Esophagus muscularis mucosa (tissue), 4 donors: ENCODE results near the gene CLUH. TPM values are rescaled to one million over a fixed set of nuclear protein-coding genes. Genes with fewer than 3 reads are reported as not detected.

Source experiments
- DNase-seq: peaks from one replicate; pipeline ENCODE4 v3.0.0-alpha.2; 2017; ENCODE audit errors: extremely low spot score
- H3K27ac ChIP-seq, 4 donors: fragments of 200-600 bp; sonication (generic); replicated peaks in 1 of 4; 1 replicate in 3 of 4; 2 replicates in 1 of 4; pipeline ENCODE4 v1.5.1; 2016 to 2019; ENCODE audit warnings: mild to moderate bottlenecking in 1 of 4
- H3K27me3 ChIP-seq, 4 donors: fragments of 200-600 bp; sonication (generic); one replicate each; pipeline versions ENCODE4 v1.5.1 to v1.6.0; 2016 to 2019
- H3K36me3 ChIP-seq, 4 donors: fragments of 200-600 bp; sonication (generic); one replicate each; pipeline ENCODE4 v1.5.1; 2016 to 2019
- H3K4me1 ChIP-seq, 4 donors: fragments of 200-600 bp; sonication (generic); one replicate each; pipeline ENCODE4 v1.5.1; 2016 to 2019
- H3K4me3 ChIP-seq, 4 donors: fragments of 200-600 bp; sonication (generic); 1 replicate in 2 of 4; 2 replicates in 2 of 4; pipeline ENCODE4 v1.5.1; 2016 to 2019; ENCODE audit warnings: mild to moderate bottlenecking in 4 of 4, moderate library complexity in 1 of 4
- H3K9me3 ChIP-seq, 4 donors: fragments of 200-600 bp; sonication (generic); 1 replicate in 3 of 4; 2 replicates in 1 of 4; pipeline ENCODE4 v1.5.1; 2016 to 2019
- EP300 ChIP-seq: sonication (generic); formaldehyde crosslinking; IDR thresholded peaks from one replicate; pipeline ENCODE4 v1.6.1; 2017; ENCODE audit warnings: antibody characterized with exemption
- POLR2A ChIP-seq: fragments of 450-650 bp; IDR thresholded peaks from one replicate; pipeline ENCODE4 v1.6.1; 2017; ENCODE audit warnings: antibody characterized with exemption, moderate library complexity, mild to moderate bottlenecking, low read depth
- POLR2AphosphoS5 ChIP-seq, 2 donors: sonication (generic); formaldehyde crosslinking; IDR thresholded peaks; one replicate each; pipeline ENCODE4 v1.6.1; 2017; ENCODE audit warnings: antibody characterized with exemption in 2 of 2
- WGBS: methylation state at CpG from one replicate; pipeline ENCODE4 v1.1.5; 2018; 5-methylcytosine and 5-hydroxymethylcytosine counted together
- intact Hi-C: fragments of 100-400 bp; cut with DNase I; formaldehyde crosslinking; loops from one replicate; pipeline ENCODE4 v1.15.1; 2023
- total RNA-seq, 4 donors: library from RNA; depleted of rRNA; stranded (reverse); fragments of >200 nt; gene quantifications; one replicate each; pipeline versions ENCODE4 v1.1.0 to v1.2.1, GENCODE V29; 2016
- TF ChIP-seq, protein P1 (sequence below), 3 experiments: fragments of 200-600 bp in 2 of 3; fragments of 450-650 bp in 1 of 3; sonication (generic) in 2 of 3; IDR thresholded peaks; one replicate each; pipeline ENCODE4 v1.5.1; 2017 to 2019; ENCODE audit warnings: antibody characterized with exemption in 3 of 3, mild to moderate bottlenecking in 2 of 3, moderate library complexity in 1 of 3

Gene CLUH
- total RNA-seq, 4 donors from 2014 or later: 42.8 to 92.9 (median 62.9) TPM

DNA sequence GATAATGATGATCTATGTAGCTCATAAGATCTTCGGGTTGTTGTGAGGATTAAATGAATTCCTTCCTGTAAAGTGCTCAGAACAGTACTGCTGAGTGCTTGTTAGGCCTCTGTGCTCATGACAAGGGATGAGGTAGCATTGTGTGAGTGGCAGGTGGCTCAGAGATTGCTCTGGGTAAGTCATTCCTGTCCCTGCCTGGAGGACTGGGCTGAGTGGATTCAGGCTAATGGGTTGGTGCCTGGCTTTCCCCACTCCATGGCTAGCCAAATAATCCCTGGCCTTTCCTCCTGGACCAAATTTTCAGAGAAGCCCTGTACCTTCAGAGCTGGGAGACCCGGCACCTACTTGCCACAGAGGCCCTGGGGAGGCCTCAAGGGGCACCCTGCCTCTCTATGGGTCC, 39.2 kb upstream of the CLUH start:
- TF ChIP-seq, protein P1, sequence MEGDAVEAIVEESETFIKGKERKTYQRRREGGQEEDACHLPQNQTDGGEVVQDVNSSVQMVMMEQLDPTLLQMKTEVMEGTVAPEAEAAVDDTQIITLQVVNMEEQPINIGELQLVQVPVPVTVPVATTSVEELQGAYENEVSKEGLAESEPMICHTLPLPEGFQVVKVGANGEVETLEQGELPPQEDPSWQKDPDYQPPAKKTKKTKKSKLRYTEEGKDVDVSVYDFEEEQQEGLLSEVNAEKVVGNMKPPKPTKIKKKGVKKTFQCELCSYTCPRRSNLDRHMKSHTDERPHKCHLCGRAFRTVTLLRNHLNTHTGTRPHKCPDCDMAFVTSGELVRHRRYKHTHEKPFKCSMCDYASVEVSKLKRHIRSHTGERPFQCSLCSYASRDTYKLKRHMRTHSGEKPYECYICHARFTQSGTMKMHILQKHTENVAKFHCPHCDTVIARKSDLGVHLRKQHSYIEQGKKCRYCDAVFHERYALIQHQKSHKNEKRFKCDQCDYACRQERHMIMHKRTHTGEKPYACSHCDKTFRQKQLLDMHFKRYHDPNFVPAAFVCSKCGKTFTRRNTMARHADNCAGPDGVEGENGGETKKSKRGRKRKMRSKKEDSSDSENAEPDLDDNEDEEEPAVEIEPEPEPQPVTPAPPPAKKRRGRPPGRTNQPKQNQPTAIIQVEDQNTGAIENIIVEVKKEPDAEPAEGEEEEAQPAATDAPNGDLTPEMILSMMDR (IDR thresholded peaks at IDR 0.05): no peak
- TF ChIP-seq POLR2A (no peak), POLR2AphosphoS5 (IDR thresholded peaks at IDR 0.05) (no peak), EP300 (no peak)
- Histone ChIP-seq H3K36me3 (no peaks in the 10 kb centered on the region), H3K4me3 (no peak overlapping the region), H3K27me3 (peaks cover 0 to 94% (median 23%) of the 10 kb centered on the region in 4 donors), H3K9me3 (no peaks in the 10 kb centered on the region), H3K4me1 (peaks cover under 1 to 22% (median 20%) of the 10 kb centered on the region in 4 donors), H3K27ac (no peak overlapping the region)
- intact Hi-C loops: no loop called here
- 75% methylated on average over 1 of the region's 2 CpGs for WGBS
- no peak for DNase-seq

DNA sequence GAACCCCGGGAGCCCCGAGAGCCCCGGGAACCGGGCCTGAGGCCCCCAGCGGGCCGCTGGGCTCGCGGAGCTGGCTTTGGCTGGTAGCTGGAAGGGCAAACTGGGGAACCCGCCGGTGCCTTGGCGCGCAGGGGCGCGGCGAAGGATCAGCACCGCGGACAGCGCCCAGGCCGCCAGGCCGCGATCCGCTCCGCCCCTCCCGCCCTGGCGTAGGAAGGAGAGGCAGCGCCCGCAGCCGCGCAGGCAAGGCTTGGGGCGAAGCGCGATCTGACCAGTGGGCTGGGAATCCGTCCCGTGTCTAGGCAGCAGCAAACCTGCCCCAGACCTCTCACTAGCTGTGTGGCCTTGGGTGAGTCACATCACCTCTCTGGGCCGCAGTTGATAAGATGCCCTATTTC, 38.2 kb upstream of the CLUH start:
- peaks cover 0 to 14% (median 13%) of the 10 kb centered on the region in 4 donors for H3K4me1 ChIP-seq
- peaks cover 0 to 86% (median 22%) of the 10 kb centered on the region in 4 donors for H3K27me3 ChIP-seq
- no peak for DNase-seq
- no peak for TF ChIP-seq EP300
- TF ChIP-seq POLR2AphosphoS5 (IDR thresholded peaks at IDR 0.05): peak in 1 of 2 donors; percentile 23
- no peak for TF ChIP-seq POLR2A
- intact Hi-C loops: no loop called here
- 3% methylated on average over 7 of the region's 35 CpGs for WGBS
- H3K36me3 ChIP-seq: no peaks in the 10 kb centered on the region
- no peak overlapping the region for H3K27ac ChIP-seq
- no peaks in the 10 kb centered on the region for H3K9me3 ChIP-seq
- peak overlapping the region; percentile 22 to 33 (median 26) for H3K4me3 ChIP-seq

DNA sequence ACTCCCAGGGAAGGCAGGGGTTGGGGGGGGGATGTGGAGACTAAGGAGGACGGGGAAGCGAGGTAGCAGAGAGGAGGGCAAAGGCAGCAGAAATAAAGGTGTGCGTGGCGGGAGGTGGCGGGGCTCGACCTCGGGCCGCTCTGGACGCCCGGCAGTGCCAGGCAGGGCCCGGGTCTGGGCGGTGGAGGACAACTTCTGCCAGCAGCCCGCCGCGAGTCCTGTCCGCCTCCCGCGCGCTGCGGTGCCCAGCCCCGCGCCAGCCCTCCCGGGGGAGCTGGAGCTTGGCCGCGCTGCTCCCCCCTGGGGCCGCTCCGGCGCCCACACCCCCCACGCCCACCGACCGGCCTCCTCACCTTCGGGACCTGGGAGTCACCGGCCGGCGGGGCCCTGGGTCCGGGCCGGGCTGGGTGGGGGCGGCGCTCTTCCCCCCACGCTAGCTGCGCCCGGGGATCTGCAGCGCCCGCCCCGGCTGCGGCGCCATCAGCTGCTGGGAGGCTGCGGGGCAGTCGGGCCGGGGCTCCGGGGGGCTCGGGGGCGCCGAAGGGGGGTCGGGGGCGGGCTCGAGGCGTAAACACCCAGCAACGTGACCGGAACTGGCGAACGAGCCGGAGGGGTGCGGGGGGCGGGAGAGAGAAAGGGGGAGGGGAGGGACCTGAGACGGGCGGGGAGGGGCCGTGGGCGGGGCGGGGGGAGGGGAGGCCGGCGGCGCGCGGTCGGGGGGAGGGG, 37.7 kb upstream of the CLUH start, which contains the start of gene CCDC92B:
TSS of gene CCDC92B (minus strand) at position 595 of the 726 bp plus-strand sequence. CDS start 14,507 bp downstream, outside the sequence.
- Histone ChIP-seq H3K27me3 (peaks cover 0 to 81% (median 22%) of the 10 kb centered on the region in 4 donors), H3K9me3 (no peaks in the 10 kb centered on the region), H3K36me3 (no peaks in the 10 kb centered on the region), H3K27ac (no peak within 1 kb of the TSS), H3K4me1 (peaks cover 0 to 14% (median 13%) of the 10 kb centered on the region in 4 donors), H3K4me3 (peak within 1 kb of the TSS; percentile 22 to 33 (median 26))
- WGBS: 6% methylated on average over 12 of the region's 76 CpGs
- no peak for DNase-seq
- intact Hi-C loops: no loop called here
- TF ChIP-seq POLR2A: no peak
- TF ChIP-seq EP300: no peak
- TF ChIP-seq, protein P1 (IDR thresholded peaks at IDR 0.05): no peak

DNA sequence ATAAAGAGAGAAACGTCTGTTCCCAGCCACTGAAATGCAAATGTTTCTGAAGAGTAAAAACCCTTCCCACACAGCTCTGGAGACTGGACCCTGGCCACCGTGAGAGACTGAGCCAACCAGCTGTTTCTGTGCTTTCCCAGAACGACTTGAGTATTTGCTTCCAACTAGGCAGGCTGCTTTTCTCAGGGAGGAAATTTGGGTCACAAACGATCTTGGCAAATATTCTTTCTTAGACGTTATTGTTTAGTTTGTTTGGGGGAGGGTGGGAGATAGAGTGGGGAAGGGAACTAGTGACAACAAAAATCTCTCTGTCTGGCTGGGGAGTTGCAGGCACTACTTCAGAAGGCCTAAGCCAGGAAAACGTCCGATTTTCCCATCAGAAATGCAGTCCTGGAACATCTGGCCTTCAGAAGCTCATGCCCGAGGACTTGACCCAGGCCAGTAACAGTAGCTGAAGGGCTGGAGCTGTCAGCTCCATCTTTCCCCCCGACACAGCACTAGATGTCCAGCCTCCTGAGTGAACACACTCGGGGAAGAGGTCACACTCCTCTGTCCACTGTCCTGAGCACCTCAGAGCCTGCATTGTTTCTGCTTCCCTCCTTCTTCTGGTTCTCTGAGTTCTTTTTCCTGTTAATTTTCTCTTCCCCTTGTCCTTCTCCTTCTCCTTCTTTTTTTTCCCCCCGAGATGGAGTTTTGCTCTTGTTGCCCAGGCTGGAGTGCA, 33.9 kb upstream of the CLUH start:
- no peak overlapping the region for H3K27ac ChIP-seq
- H3K4me3 ChIP-seq: no peak overlapping the region
- peaks cover 0 to 14% (median 13%) of the 10 kb centered on the region in 4 donors for H3K4me1 ChIP-seq
- WGBS: 26% methylated on average over 11 of the region's 11 CpGs
- DNase-seq: no peak
- H3K27me3 ChIP-seq: peaks cover 0 to 56% (median 22%) of the 10 kb centered on the region in 4 donors
- intact Hi-C loops: no loop called here
- H3K36me3 ChIP-seq: no peaks in the 10 kb centered on the region
- no peak for TF ChIP-seq POLR2A
- TF ChIP-seq EP300: no peak
- TF ChIP-seq, protein P1 (IDR thresholded peaks at IDR 0.05): no peak
- no peak for TF ChIP-seq POLR2AphosphoS5 (IDR thresholded peaks at IDR 0.05)
- no peaks in the 10 kb centered on the region for H3K9me3 ChIP-seq

DNA sequence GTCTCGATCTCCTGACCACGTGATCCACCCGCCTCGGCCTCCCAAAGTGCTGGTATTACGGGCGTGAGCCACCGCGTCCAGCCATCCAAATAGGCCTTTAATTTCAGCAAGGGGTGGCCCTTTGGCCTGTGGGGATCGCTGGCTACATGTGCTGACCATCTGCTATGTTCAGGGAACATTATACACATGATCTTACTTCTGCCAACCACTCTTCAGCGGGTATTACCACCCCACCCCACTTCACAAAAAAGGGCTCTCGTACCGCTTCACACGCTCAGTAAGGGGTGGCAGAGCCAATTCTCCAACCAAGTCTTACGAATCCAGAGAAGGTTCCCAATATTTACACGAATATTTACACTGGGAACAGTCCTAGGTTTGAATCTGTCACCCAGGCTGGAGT, 26.1 kb upstream of the CLUH start:
- DNase-seq: no peak
- Histone ChIP-seq H3K27me3 (peaks cover 0 to 4% (median 0%) of the 10 kb centered on the region in 4 donors), H3K27ac (no peak overlapping the region), H3K4me1 (no peaks in the 10 kb centered on the region), H3K36me3 (no peaks in the 10 kb centered on the region), H3K4me3 (no peak overlapping the region), H3K9me3 (no peaks in the 10 kb centered on the region)
- 95% methylated on average over 15 of the region's 15 CpGs for WGBS
- TF ChIP-seq, protein P1 (IDR thresholded peaks at IDR 0.05): no peak
- TF ChIP-seq POLR2AphosphoS5 (IDR thresholded peaks at IDR 0.05) (no peak), POLR2A (no peak), EP300 (no peak)
- intact Hi-C loops: no loop called here
